NCI-H2196 (cell line): ENCODE data around the gene CFAP298.
"Not testable (repeated sequence)": the region's sequence is repeated elsewhere in the genome, so short reads cannot be mapped to it uniquely, and the experiment has no call there.

ENCODE experiments used
- DNase-seq: peaks from one replicate; lab custom pipeline; 2025; ENCODE audit not compliant: unreplicated experiment; lab: John Stamatoyannopoulos, UW

CFAP298 gene

GRCh38 chr21:32612075-32612998 lies at the start of gene CFAP298:
Gene CFAP298, minus strand, starts transcription at chr21:32612377. Its CDS starts 134 bp downstream, at chr21:32612243.
- DNase-seq, result peak; percentile 86

DNA sequence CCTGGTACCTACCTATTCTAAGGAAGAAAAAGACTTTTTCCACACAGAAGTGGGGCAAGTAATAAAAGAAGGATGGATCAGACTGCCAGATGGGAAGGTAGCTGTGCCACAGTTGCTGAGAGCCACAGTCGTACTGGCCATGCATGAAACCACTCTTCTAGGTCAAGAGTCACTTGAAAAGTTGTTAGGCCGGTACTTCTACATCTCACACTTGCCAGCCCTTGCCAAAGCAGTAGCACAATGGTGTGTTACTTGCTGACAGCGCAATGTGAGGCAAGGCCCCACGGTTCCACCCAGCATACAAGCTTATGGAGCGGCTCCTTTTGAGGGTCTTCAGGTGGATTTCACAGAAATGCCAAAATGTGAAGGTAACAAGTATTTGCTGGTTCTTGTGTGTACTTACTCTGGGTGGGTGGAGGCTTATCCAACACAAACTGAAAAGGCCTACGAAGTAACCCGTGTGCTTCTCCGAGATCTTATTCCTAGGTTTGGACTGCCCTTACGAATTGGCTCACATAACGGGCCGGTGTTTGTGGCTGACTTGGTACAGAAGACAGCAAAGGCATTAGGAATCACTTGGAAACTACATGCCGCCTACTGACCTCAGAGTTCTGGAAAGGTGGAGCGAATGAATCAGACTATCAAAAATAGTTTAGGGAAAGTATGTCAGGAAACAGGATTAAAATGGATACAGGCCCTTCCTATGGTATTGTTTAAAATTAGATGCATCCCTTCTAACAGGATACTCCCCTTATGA lies 49.0 kb upstream of the CFAP298 start:
- DNase-seq, result peak; percentile 8

- DNase-seq, result no peak
These were observed 46.3 kb upstream of the CFAP298 start for GRCh38 chr21:32658524-32658923.

GRCh38 chr21:32653326-32653901 lies 41.2 kb upstream of the CFAP298 start:
- no peak for DNase-seq

DNA sequence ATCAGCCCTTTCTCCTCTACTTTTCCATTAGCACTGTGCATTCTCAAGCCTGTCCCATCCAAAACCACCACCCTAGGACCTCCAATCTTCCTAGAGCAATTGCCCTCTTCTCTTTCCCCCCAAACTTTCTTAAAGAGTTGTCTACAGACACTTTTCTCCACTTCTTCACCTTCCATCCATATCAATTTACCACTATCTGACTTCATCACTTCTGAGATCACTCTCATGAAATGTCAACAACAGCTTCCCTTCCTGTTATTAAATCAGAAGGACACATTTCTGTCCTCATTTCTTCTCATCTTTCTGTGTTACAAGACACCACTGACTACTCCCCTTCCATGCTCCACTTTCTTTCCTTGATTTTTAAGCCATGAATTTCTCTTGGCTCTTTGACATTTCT lies 36.0 kb upstream of the CFAP298 start:
- DNase-seq, result no peak

DNA sequence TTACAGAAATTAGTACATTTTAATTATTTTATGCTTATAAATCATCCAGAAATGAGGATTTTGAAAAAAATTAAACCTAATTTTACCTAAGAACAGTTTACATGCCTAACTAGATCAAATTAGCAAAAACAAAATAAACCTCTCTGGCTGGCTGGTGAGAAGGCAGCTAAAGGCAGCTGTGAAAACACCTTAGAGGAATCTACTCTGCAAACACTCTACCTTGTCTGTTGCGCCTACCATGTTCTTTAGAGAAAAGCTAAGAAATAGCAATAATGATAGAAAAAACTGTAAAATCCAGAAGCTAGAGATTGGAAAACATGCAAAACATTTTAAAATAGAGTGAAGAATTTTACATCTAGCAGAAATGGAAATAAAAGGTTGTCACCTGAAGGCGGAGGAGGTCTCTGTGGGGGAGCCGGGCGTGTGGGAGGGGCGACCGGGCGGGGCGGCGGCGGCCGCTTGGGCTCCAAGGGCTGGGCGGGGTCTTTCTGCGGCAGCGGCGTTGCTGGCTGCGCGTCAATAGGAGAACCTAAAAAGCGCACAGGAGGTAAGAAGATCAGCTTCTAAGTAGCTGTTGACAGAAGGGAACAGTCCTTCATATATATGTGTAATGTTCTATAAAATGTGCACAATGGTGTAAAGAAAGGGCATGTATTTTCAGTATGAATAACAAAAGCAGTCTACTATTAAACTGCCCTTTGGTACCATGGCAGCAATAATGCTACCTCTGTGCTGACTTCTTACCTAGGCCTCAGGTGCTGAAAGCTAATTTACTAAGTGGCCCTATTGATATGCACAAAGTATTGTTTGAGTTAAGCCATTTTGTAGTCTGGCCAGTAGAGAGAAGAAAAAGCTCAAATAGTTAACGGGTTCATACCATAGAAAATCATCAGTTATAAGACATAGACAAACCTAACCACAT lies 33.3 kb upstream of the CFAP298 start:
- DNase-seq, result no peak

- no peak for DNase-seq
These were observed 29.8 kb upstream of the CFAP298 start for GRCh38 chr21:32641710-32642698.

DNA sequence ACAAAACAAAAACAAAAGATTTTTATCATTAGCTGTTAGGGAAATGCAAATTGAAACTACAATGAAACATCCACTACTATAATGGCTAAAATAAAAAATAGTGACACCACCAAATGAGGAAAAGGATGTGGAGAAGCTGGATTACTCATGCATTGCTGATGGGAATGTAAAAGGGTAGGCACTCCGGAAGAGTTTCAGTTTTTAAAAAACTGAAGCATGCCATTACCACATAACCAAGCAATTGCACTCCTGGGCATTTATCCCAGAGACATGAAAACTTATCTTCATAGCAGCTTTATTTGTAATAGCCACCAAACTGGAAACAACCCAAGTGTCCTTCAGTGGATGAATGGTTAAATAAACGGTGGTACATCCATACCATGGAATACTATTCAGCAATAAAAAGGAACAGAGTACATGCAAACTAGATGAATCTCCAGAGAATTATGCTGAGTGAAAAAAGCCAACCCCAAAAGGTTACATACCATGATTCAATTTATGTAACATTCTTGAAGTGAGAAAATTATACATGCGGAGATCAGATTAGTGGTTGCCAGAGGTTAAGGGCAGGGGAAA lies 14.5 kb upstream of the CFAP298 start:
- no peak for DNase-seq

DNA sequence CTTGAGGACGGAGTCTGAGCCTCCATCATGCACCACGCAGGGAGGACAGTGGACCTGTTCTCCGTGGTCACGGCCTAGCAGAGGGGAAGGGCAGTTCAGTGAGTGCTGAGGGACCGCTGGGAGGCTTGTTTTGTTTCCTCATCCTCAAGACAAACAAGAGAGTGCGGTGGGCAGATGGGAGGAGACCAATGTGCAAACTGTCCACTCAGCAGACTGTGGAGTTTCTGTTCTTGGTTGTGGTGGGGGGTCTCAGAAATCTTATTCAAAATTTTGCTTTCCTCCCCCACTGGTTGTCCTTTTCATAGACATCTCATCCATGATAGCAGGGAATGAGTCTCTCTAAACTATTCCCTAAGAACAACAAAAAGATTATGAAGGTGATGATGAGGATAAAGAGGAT lies 6.0 kb upstream of the CFAP298 start:
- not testable (repeated sequence) for DNase-seq

DNA sequence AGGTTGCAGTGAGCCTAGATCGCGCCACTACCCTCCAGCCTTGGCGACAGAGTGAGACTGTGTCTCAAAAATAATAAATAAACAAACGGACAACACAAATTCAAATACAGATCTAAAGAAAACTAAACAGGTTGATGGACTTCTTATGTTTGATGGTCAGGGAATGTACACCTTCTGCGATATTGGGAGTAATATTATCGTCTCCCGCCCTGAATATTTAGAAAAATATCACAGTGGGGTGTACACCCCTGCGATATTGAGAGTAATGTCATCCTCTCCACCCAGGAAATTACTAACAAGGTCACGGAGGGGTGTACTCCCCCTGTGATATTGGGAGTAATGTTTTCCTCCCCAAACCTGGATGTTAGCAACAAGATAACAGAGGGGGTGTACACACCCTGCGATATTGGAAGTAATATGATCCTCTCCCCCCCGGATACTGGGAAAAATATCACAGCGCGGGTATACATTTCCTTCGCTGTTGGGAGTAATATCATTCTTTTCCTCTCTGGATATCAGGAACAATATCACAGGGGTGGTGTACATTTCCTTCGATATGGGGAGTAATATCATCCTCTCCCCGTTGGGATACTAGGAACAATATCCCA lies 1.4 kb upstream of the CFAP298 start:
- DNase-seq, result no peak

DNA sequence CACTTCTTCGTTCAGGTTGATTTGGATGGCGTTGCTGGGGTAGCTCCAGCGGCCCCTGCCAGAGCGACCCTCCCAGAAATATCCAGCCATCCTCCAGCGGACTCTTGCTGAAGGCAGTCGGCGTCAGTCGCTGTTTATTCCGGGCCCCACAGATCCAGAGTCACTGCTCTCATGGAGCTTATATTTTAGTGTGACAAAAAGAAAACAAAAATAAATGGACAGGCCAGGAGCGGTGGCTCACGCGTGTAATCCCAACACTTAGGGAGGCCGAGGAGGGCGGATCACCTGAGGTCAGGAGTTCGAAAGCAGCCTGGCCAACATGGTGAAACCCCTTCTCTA lies 791 bp upstream of the CFAP298 start:
- DNase-seq, result no peak

GRCh38 chr21:32611471-32611997 lies 643 bp downstream of the CFAP298 start:
- no peak for DNase-seq

DNA sequence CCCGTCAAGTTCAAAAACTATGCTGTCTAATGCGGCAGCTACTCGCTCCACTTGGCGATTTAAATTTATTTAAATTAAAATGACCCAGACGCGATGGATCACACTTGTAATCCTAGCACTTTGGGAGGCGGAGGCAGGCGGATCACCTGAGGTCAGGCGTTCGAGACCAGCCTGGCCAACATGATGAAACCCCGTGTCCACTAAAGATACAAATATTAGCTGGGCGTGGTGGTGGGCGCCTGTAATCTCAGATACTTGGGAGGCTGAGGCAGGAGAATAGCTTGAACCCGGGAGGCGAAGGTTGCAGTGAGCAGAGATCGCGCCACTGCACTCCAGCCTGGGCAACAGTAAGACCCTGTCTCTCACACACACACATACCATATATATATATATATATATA lies 1.2 kb downstream of the CFAP298 start:
- DNase-seq, result not testable (repeated sequence)

GRCh38 chr21:32608851-32609250 lies 3.3 kb downstream of the CFAP298 start:
- DNase-seq, result no peak

DNA sequence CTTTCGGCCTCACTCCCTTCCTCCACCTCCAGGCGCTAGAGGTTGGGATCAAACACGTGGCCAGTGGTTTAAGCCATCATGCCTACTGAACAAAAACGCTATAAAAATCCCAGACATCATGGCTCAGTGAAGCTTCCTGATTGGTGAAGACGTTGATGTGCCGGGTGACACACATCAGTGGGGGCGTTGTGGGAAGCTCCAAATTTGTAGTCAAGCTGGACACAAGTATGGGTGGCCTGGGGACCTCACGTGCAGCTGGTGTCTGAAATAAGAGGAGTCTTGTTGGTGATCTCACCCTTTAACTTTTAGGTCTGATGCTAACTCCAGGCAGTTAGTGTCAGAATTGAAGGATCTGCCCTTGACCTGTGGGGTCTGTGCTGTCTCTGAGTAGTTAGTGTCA lies 6.7 kb downstream of the CFAP298 start:
- DNase-seq, result no peak

DNA sequence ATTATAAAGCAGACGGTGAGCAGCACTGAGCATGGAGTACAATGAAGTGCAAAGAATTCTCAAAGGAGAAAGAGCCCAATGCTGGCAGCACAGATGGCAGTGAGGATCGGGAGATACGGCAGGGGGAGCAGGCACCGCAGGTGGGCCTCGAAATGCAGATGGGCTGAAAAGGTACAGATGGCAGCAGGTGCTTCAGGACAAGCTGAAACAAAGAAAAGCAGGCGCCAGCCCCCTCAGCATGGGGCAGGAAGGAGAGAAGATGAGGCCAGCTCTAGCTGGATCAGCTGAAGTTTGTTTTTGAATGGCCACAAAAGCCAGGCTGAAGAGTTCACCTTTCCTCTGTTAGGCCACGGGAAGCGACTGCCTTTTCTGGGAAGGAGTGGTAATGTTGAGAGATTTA lies 7.7 kb downstream of the CFAP298 start:
- DNase-seq, result no peak

GRCh38 chr21:32603131-32603530 lies 9.0 kb downstream of the CFAP298 start:
- DNase-seq, result no peak

DNA sequence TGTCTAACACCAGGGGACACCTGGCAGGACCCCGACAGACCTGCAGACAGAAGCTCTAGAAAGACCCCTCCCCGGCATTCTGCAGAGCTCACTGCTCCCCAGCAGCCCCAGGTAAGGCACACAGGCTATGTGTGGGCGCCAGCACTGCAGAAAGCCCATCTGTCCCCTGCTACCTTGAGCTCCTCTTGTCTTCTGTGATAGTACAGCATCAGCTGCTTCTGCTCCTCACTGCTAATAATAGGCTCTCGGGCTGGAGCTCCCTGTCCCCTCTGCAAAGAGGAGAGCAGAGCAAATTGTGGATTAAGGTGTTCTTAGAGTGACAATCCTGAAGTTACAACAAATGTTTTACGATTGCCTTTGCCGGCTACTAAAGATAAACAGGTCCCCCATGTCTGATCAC lies 10.1 kb downstream of the CFAP298 start:
- DNase-seq, result no peak

GRCh38 chr21:32599526-32599925 lies 12.7 kb downstream of the CFAP298 start:
- DNase-seq, result no peak
